ENCODE data around the gene WWTR1.

Gene WWTR1

DNA sequence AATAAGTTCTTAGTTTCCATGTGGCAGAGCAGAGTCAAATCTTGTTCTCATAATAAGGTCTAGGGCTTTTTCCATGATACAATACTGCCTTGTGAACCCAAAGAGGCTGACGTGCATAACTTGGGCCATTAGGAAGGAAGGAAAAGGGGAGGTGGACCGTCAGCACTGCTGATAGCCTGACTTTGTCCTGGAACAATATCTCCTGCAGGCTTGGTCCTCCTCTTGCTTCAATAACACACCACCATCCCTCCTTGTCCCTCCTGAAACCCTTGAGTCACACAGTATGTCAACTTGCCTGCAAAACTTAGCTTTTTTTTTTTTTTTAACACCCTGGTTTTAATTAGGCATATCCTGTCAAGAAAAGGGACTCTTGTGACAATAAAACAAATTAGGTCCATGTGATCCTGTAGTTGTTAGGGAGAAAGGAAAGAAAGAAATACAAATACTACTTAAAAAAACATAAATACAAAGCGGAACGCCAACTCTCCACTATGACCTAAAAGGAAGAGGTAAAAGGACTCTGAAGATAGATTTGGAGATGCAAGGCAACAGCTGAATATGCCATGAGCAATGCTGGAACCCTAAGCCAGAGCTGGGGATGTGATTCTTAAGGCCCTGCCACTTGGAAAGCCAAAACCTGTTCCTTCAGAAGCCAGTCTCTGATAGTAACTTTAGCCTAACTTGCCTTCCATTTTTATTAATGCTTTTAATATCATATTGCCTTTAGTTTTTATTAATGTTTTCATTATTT is 67.0 kb downstream of the WWTR1 start:
- no peak for DNase-seq

DNA sequence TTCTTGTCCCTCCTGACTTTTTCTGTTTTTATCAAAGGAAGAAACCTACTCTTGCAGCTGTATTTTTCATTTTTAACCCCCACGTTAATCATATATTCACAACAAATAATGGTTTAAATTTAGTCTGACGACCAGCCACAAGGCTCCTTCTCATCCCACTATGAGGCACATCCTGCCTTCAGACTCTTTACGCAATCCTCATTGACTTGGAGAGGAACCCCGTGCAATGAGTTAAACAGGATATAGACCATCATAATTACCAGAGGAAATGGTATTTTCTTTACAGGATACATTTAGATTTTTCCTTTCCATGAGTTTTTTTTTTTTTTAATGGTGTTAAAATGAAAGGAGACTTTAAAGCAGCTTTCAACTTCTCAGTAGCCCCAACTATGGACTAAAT is 68.5 kb downstream of the WWTR1 start:
- no peak for DNase-seq

DNA sequence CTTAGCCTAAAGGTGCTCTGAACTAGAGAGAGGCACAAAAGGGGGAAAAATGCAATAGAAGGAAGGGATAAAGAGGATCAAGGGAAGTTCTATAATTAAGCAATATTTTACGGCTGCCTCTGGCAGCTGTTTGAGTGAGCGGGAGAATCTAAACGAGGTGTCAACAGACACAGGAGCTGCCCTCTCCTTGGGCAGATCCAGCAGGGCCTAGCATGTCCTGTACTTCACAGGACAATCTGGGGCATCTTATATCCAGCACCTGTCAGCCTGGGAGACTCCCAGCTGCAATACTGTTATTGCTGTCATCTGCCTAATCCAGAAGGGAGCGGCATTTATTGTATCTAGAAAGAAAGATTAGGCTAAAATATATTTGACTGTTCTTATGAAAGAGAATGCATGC is 68.9 kb downstream of the WWTR1 start:
- DNase-seq, result no peak

DNA sequence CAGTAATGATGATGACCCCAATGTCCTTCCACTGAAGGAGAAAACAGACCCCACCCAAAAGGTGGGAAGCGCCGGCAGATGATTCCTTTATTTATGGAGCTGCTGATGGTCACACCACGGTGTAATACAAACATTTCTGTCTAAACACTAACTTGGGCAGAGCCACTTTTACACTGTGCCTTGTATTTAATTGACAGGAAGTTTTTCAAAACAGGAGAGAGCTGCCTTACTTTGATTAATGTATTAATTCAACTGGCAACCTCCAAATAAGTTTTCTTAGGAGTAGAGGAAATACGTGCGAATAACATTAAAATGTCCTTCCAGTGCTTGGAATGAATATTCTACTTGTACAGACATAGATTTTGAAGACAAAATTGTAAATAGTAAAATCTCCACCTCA is 70.4 kb downstream of the WWTR1 start:
- no peak for DNase-seq

DNA sequence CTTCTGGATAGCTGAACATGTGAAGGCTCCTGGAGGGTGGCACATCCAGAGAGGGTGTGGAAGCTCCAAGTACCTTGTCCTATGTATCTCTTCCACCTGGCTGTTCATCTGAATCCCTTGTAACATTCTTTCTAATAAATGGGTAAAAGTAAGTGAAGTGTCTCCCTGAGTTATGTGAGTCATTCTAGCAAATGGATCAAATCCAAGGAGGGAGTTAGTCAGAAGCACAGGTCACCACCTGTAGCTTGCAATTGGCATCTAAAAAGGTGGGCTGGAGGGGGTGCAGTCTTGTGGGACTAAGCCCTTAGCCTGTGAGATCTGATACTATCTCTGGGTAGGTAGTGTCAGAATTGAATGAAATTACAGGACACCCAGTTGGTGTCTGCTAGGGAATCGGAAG is 71.0 kb downstream of the WWTR1 start:
- no peak for DNase-seq

DNA sequence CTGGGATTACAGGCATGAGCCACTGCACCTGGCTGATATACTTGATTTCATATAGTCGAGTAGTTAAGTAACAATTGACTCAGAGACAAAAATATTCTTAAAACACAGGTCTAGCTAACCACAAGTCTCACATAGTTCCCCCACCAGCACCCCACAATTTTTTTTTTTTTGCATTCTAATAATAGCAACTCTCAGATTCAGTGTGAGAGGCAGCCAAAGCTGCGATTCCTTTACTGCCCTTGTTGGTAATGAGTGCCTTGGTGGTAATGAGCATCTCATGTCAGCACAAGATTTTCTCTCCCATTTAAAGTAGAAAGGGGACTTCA is 72.5 kb downstream of the WWTR1 start:
- no peak for DNase-seq

DNA sequence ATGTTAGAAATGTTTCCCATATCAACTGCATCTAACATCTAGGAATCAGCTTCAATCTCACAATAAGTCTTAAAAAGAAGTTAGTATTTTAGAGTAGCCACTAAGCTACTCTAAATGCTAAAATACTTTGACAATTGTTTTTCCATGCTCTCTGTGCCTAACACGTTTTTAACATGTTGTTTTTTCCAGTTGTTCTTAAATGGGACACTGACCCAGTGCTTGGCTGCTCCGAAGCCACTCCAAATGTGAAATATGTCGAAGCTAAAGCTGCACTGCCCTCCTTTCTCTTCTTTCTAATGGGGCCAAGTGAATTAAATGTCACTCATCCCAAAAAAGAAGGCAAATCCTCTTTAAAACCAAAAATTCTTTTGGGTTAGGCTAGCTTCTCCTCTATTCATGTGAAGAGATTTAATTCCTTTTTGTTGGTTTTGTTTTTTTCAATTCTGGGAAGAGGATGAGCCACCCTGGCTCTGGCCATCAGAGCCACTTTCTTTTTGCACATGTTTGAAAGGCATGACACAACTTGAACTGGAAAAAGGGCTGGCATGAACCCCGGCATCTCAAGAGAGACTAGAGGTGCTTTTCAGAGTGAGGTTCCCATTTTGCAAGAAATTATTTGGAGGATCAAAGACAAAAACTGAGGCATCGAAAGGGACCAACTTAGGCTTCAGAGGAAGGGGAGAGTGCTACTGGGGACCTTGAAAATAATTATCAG is 73.7 kb downstream of the WWTR1 start:
- DNase-seq, result no peak

DNA sequence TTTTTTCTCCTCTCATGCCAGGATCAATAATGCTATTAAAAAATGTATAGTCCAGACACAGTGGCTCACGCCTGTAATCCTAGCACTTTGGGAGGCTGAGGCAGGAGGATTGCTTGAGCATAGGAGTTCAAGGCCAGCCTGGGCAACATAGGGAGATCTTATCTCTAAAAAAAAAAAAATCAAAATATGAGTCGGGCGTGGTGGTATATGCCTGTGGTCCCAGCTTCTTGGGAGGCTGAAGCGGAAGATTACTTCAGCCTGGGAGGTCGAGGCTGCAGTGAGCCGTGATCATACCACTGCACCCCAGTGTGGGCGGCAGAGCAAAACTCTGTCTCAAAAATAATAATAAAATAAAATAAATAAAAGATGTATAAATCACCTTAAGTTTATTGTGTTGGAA is 75.4 kb downstream of the WWTR1 start:
- DNase-seq, result no peak

DNA sequence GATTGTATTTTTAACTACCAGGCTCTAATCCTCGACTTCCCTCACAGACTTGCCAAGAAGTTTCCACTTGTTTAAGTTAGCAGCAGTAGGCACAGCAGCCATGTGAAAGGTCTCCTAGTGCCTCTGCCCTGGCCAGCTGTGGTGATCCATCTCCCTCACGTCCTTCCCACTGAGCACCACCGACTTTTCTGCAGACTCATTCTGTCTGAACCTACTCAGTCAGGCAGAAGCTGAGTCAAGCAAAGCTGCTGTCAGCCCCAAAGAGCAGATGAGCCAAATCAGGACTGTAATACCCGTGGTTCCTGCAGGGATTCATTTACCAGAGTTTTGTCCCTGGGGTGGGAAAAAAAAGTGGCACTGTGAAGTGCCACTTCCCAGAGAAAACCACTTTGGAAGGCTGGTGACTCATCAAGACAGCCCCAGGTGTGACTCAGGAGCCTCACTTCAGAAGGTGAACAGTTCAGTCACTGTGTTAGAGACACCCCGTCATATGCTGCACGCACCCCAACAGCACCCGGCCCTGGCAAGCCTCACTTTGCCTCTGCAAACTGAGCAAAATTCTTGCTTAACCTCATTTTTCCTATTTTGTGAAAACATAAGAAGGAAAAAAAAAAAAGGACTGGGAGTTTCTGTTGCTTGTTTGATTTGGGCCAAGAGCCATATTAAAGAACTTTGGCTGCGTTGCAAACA is 76.0 kb downstream of the WWTR1 start:
- no peak for DNase-seq

DNA sequence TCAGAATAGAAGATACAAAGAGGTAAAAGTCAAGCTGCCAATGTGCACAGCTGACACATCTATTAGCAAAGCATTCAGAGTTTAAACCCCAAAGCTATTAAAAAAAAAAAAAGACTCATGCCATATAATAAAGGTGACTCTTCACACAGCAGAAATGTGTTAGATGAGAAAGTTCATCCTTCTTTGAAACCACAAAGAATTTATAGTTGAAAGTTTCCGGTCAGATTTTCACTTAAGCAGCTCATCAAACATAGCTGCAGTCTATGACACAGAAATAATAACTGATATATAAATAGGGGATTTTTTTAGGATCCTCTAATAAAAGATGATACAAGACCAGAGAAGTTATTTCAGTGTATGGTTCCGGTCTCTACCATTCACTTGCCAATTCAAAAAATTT is 76.6 kb downstream of the WWTR1 start:
- no peak for DNase-seq

DNA sequence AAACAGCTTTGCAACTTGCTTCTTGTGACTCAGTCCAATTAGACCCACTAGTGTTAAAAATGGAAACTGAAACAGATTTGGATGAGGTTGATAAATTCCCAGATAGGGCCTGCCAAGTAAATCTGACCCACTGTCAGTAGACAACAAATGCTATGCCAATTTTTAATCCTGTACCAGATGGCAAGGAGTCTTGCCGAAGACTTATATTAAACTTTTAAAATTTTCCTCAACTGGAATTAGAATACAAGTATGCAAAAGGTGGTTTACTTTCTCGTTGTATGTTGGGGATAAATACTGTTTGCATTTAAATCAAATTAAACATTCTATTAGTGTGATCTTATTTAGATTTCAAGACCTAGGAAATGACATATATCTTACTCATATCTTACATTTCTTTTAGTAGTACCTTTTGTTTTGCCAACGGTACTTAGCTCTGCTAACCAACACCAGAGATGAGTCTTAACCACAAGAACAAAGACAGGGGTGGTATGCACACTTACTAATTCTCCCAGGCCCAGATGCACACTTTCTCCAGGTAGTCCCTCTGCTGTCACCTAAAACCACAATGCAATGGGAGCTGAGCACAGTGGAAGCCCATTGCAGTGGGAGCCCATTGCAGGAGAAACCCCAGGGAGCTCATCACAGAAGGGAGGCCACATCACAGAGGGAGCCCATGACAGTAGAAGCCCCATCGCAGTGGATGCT is 77.8 kb downstream of the WWTR1 start:
- no peak for DNase-seq

DNA sequence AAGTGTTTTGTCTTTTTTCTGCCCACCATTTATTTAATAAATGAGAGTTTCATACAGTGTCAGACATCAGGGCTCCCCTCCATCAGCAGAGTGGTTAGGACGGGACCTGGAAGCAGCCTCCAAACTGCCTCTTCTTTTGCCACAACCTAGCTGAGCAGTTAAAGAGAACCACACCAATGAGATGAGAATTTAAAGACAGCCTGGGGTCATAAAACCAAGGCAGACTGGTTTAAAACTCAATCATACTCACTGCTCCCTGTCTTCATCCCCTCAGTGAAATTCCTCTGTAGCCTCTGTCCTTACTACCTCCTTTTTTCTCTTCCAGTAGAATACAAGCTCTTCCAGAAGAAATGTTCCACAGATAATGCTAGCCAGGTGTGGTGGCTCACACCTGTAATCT is 78.7 kb downstream of the WWTR1 start:
- no peak for DNase-seq

DNA sequence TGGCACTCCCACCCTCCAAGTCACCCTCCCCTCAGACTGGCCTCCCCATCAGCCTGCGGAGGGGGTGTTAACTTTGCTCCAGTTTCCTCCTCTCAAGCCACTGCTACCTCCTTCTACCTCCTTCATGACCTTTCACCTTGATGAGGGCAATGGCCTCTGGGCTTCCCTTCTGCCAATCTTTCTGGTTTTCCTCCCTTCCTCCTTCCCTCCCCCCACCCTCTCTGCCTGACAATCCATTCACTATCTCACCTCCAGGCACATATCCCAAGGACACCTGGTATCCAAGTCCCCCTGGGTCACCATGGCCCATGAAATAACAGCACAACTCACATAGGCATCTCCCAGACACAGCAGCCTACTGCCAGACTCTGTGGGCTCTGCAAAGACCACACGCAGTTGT is 80.0 kb downstream of the WWTR1 start:
- no peak for DNase-seq

DNA sequence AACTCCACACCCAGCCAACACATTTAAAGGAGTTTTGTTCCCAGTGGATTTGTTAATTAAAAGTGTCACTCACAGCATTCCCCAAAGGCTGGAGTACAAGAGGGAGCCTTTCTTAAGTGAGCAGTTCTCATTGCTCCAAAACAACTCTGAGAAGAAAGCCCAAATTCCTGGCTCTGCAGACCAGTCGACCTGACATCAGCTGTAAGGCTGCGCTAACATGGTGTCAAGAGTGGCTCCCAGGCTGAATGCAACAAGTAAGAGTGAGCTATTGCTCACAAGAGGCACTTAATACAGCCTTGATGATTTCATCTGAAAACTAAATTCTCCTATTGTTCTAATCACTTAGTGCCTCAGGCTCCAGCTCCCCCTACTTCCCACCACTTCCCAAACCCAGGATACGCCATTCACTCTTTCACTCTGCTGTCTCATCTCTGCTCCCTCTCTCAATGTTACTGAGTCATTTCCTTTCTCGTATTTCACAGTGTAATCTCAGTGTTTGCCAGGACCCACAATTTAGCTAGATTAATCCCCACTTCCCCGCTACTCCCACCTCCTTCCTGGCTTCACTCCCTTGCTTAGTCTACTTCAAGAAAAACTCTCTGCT is 81.8 kb downstream of the WWTR1 start:
- DNase-seq, result peak; percentile 53

DNA sequence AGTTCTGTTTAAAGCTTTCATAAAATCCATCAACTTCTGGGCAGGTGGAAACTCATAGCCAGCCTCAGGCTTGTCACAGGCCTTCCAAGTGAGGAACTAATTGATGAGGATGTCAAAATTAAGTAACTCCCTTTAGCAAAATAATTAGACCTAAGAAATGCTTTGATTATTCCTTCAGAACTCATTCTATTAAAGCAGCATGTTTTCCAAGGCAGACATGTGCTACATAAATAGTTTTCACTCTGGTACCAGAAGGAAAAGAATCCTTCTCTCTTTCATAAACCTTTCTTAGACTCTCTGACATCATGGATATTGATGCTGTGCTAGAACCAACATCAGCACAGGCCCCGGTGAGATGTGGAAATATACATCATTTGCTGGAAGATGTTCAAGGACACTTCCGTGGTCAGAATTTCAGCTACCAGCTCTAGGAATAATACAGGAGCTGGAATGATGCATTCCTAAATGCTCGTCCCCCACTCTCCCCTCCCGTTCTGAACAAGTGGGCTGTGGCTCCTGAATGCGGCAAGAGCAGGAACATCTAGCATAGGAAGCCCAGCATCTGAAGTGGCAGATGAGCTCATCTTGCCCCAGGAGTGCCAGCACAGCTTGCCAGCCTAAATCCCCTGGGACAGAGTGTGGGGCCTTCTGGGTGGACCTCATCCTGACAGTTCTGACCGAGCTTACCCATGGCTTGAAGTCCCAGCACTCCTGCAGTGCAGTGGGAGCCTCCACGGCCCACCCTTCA is 82.4 kb downstream of the WWTR1 start:
- DNase-seq, result no peak

DNA sequence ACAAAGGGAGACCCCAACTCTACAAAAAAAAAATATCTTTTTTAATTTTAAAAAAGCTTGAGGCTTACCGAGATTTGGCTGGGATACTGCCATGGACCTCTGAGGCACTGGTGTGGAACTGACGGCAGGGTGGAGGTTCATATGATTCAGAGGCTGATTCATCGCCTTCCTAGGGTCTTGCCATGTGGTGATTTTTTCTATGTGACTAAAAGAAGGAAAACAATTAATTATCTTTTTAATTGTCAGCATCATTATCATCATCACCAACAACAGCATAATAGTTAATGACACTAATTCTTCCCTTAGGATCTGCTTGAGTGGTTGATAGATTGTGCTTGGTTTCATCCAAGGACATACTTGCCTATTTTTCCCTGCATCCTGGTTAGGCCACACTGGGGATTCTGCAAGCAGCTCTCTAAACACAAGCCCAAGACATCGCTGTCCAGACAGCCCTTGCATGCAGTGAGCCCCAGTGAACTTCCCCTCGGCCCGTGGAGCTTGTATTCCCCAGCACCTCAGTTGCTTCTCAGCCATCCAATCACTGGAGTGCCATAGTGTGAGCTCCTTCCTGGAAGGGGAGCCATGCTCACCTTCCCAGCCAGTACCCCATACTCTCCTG is 84.9 kb downstream of the WWTR1 start:
- no peak for DNase-seq

DNA sequence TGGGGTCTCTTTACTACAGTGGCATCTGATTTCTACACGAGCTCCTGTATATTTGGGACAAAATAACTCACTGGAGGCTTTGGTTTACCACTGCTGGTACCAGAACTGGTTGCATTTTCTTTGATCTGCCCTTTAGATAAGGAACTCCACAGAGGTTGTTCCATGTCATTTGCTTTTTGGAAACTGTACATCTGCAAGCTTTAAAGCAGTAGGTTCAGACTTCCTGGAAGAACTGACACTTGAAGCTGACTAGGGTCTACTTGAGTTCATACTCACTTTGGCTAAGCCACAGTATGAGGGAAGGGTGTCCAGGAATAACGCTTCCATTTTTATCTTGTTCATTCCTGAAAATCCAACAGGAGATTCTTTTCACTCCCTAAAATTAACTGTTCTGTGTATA is 86.4 kb downstream of the WWTR1 start:
- no peak for DNase-seq

DNA sequence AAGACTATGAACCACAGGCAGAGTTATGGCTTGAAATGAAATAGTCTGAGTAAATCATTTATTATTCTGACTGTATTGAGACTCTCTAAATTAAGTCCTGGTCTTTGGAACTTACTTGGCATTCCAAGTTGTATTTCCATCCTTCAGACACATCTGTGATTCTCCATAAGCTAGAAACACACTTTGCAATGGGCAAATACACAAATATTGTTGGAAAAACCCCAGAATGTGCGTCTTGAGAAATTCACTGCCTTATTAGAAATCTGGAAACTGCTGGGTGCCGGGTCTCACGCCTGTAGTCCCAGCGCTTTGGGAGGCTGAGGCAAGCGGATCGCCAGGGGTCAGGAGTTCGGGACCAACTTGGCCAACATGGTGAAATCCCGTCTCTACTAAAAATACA is 87.8 kb downstream of the WWTR1 start:
- DNase-seq, result no peak

DNA sequence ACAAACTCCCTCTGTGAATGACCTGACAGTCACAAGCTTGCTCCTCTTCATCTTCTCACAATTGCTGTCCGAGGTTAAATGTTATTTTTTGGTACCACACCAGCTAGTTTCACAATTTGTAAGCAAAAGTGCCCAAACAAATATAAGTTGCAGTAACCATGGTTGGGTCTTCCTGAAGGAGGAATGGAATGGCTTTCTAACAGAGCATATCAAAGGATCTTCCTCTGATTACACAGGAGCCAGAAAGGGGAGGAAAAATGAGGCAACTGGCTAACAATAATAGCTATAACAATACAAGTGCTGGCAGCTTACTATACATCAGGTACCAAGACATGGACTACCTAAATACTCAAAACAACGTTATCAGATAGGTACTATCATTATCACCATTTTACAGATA is 90.4 kb downstream of the WWTR1 start:
- DNase-seq, result no peak

DNA sequence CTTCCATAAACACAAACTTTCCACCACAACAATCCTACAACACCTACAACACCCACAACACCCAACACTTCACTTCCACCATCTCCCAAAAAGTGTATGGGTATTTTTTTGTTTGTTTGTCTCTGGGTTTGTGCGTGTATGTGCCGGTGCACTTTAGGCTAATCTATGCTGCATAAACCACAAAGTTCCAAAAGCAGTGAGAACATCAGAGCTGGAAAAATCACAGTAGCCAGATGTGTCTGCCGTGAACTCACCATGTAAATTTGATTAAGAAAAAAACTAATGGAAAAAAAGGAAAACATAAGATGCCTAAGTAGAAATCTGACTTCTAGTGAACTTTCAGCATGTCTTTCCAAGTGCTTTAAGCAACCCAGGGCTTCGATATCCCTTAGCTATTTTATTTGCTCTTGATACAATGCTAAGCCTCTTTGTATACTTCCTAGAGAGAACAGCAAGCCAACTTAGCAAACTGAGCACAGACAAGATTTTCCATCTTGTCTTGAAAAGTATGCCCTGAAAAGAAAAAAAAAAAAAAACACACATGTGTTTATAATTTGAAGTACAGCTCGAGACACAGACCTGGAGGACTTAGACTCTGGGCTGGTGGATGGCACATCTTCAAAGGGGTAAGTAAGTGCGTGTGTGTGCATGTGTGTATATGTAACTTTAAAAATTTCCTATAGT is 91.4 kb downstream of the WWTR1 start:
- DNase-seq, result no peak

DNA sequence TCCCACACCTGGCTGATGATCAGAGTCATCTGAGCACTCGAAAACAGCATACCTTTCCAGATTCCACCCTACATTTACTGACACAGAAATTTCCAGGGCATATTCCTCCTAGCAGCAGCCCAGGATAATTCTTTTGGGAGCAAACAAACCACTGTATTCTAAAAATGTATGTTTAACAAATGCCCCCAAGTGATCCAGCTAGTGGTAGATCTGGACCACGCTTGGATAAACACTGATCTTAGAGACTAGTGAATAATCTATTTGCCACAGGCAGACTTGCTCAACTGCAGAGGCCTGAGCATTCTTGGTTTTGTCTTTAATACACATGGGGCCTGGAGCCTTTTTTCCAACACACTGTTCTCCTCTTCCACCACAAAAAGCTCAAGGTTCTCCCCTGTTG is 93.7 kb downstream of the WWTR1 start:
- no peak for DNase-seq

DNA sequence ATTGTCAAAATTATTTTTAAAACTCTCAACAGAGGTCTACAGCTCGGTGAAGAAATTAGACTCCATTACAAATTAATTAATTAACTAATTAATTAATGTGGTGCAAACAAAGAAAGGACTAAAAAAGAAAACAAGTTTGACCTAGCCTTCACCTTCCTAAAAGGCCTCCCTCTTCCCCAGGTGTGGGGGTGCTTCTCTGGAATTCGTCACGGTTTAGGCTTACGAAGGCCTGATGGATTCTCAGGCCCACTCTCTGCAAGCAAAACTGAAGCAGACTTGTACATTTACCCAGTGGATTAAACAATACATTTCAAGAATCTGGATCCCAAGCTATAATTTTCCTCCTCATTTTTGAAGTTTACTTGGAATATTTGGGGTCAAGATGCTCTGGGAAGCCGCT is 94.7 kb downstream of the WWTR1 start:
- no peak for DNase-seq
